Endothelial cell (in vitro differentiated cells): ENCODE results near the gene FUOM. TPM values are rescaled to one million over a fixed set of nuclear protein-coding genes. Genes with fewer than 3 reads are reported as not detected.

Source experiments
- DNase-seq: peaks from one replicate; pipeline ENCODE4 v3.0.0; 2021; ENCODE audit warnings: low spot score
- H3K27ac Mint-ChIP-seq: one replicate; pipeline ENCODE4 v1.8.0; 2021; ENCODE audit warnings: mixed read lengths, inconsistent platforms; ENCODE audit not compliant: unreplicated experiment
- H3K27me3 Mint-ChIP-seq: one replicate; pipeline ENCODE4 v1.8.0; 2021; ENCODE audit warnings: mild to moderate bottlenecking, moderate library complexity, mixed read lengths, inconsistent platforms; ENCODE audit not compliant: unreplicated experiment
- H3K36me3 Mint-ChIP-seq: one replicate; pipeline ENCODE4 v1.8.0; 2021; ENCODE audit warnings: mild to moderate bottlenecking, low read depth, mixed read lengths, inconsistent platforms; ENCODE audit not compliant: unreplicated experiment
- H3K4me1 Mint-ChIP-seq: one replicate; pipeline ENCODE4 v1.8.0; 2021; ENCODE audit warnings: mild to moderate bottlenecking, mixed read lengths, inconsistent platforms; ENCODE audit not compliant: unreplicated experiment
- H3K4me3 Mint-ChIP-seq: one replicate; pipeline ENCODE4 v1.8.0; 2021; ENCODE audit warnings: mild to moderate bottlenecking, mixed read lengths, inconsistent platforms; ENCODE audit not compliant: unreplicated experiment
- H3K9me3 Mint-ChIP-seq: one replicate; pipeline ENCODE4 v1.8.0; 2021; ENCODE audit warnings: mixed read lengths, inconsistent platforms; ENCODE audit not compliant: unreplicated experiment
- total RNA-seq: library from RNA; stranded (reverse); fragmentation: NEBNext Ultra II Directional; extraction: Animal tissue kit (Norgen Biotek cat#: 25700); gene quantifications from one replicate; pipeline ENCODE4 v1.2.1, GENCODE V29; 2021; ENCODE audit not compliant: unreplicated experiment
- TF ChIP-seq, protein P1 (sequence below): fragments of 200-600 bp; sonication (generic); IDR thresholded peaks from one replicate; pipeline ENCODE4 v1.5.0; 2021; ENCODE audit warnings: antibody characterized with exemption; ENCODE audit not compliant: unreplicated experiment

FUOM gene
- total RNA-seq, 1 donor from 2014 or later: 8.9 TPM

DNA sequence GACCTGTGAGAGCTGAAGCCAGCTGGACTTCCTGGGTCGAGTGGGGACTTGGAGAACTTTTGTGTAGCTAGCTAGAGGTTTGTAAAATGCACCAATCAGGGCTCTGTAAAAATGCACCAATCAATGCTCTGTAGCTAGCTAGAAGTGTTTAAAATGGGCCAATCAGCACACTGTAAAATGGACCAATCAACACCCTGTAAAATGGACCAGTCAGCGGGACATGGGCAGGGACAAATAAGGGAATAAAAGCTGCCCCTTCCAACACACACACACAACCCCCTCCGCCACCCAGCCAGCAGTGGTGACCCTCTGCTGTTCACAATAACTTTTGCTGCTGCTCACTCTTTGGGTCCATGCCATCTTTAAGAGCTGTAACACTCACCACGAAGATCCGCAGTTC, 42.0 kb downstream of the FUOM start:
- peaks cover 2% of the 10 kb centered on the region for H3K27me3 Mint-ChIP-seq
- peaks cover 3% of the 10 kb centered on the region for H3K4me1 Mint-ChIP-seq
- no peak overlapping the region for H3K27ac Mint-ChIP-seq
- TF ChIP-seq, protein P1, sequence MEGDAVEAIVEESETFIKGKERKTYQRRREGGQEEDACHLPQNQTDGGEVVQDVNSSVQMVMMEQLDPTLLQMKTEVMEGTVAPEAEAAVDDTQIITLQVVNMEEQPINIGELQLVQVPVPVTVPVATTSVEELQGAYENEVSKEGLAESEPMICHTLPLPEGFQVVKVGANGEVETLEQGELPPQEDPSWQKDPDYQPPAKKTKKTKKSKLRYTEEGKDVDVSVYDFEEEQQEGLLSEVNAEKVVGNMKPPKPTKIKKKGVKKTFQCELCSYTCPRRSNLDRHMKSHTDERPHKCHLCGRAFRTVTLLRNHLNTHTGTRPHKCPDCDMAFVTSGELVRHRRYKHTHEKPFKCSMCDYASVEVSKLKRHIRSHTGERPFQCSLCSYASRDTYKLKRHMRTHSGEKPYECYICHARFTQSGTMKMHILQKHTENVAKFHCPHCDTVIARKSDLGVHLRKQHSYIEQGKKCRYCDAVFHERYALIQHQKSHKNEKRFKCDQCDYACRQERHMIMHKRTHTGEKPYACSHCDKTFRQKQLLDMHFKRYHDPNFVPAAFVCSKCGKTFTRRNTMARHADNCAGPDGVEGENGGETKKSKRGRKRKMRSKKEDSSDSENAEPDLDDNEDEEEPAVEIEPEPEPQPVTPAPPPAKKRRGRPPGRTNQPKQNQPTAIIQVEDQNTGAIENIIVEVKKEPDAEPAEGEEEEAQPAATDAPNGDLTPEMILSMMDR: no peak
- peaks cover 4% of the 10 kb centered on the region for H3K36me3 Mint-ChIP-seq
- no peak for DNase-seq
- H3K9me3 Mint-ChIP-seq: no peaks in the 10 kb centered on the region
- H3K4me3 Mint-ChIP-seq: no peak overlapping the region

DNA sequence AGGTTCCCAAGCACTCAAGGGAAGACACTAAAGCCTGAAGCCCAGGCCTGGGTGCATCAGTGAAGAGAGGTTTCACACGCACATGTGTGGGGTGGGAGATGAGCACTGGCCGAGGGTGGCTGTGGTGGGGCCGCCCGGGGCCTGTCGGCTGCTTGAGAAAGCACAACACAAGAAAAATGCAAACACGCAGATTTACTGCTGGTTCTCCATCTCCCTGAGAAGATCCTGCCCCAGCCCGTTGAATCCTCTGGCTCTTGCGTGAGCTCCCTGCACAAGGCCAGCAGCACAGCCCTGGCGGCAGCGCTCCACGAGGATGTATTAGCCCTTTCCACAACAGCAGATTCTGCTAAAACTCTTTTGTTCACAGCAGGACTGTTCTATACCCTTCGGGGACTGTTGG, 42.9 kb downstream of the FUOM start:
- no peak for DNase-seq
- Mint-ChIP-seq H3K4me3 (no peak overlapping the region), H3K4me1 (peaks cover 3% of the 10 kb centered on the region), H3K9me3 (no peaks in the 10 kb centered on the region), H3K27ac (no peak overlapping the region), H3K27me3 (peaks cover 3% of the 10 kb centered on the region), H3K36me3 (peaks cover 4% of the 10 kb centered on the region)
- TF ChIP-seq, protein P1: no peak

GRCh38 chr10:133313192-133313591, 44.6 kb downstream of the FUOM start:
- Mint-ChIP-seq H3K27me3 (peaks cover 6% of the 10 kb centered on the region), H3K4me3 (no peak overlapping the region)
- TF ChIP-seq, protein P1: no peak

GRCh38 chr10:133312769-133313145, 45.1 kb downstream of the FUOM start:
- no peak for DNase-seq
- Mint-ChIP-seq H3K27ac (no peak overlapping the region), H3K9me3 (no peaks in the 10 kb centered on the region), H3K4me3 (no peak overlapping the region), H3K4me1 (peaks cover 5% of the 10 kb centered on the region), H3K27me3 (peaks cover 10% of the 10 kb centered on the region), H3K36me3 (peaks cover 10% of the 10 kb centered on the region)
- TF ChIP-seq, protein P1: no peak

More at GRCh38 chr10:133313192-133313591, 44.6 kb downstream of the FUOM start:
- H3K9me3 Mint-ChIP-seq: no peaks in the 10 kb centered on the region
- no peak overlapping the region for H3K27ac Mint-ChIP-seq
- H3K4me1 Mint-ChIP-seq: peaks cover 1% of the 10 kb centered on the region
- H3K36me3 Mint-ChIP-seq: peaks cover 5% of the 10 kb centered on the region
- no peak for DNase-seq

- Mint-ChIP-seq H3K27me3 (peaks cover 14% of the 10 kb centered on the region), H3K4me1 (peaks cover 9% of the 10 kb centered on the region), H3K4me3 (no peak overlapping the region), H3K9me3 (no peaks in the 10 kb centered on the region), H3K36me3 (peaks cover 13% of the 10 kb centered on the region), H3K27ac (no peak overlapping the region)
- DNase-seq: no peak
- TF ChIP-seq, protein P1: no peak
These were observed 45.6 kb downstream of the FUOM start for GRCh38 chr10:133312016-133312768.
